HG03280 (cell line): ENCODE data around the gene ANKS6.

ENCODE experiments used
- ATAC-seq: cut with Tn5 transposase; IDR thresholded peaks from one replicate; pipeline ENCODE4 v1.9.1; 2021; ENCODE audit warnings: mild to moderate bottlenecking, moderate library complexity; ENCODE audit not compliant: unreplicated experiment

ANKS6 gene

DNA sequence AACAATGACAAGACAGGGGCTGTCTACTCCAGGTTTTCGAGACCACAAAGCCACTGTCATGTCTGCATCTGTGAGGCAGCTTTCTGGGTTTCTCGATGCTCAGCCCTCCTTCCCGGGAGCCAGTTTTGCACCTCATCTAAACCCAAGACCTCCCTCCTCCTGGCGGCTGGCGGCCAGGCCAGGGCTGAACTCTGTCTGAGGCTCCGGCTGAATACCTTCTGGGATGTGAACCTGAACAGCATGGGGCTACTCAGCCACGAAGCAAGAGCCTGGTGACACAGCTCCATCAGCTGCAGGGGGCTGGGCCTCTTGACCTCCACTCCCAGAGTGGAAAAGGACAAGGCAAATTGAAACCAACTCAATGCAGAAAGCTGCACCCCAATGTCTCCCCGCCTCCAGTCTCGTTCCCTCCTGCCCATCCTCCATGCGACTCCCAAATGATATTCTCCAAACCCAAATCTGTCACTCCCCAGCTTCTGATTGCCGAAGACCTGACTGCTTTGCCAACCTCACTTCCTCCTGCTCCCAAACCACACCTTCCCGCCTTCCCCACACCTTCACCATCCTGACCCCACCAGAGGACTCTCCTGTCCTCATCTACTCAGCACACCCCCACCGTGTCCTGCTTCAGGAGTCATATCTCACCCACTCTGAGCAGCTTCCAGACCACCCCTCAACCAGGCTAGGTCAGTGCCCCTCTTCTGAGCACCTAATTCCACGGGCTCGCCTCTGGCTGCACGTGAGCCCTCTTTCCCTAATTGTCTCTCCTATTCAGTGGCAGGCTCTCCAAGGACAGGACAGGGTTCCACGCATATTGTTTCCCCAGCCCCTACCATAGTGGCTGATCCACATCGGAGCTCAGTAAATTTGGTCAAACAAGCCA lies 4.5 kb downstream of the ANKS6 start:
- no peak for ATAC-seq

DNA sequence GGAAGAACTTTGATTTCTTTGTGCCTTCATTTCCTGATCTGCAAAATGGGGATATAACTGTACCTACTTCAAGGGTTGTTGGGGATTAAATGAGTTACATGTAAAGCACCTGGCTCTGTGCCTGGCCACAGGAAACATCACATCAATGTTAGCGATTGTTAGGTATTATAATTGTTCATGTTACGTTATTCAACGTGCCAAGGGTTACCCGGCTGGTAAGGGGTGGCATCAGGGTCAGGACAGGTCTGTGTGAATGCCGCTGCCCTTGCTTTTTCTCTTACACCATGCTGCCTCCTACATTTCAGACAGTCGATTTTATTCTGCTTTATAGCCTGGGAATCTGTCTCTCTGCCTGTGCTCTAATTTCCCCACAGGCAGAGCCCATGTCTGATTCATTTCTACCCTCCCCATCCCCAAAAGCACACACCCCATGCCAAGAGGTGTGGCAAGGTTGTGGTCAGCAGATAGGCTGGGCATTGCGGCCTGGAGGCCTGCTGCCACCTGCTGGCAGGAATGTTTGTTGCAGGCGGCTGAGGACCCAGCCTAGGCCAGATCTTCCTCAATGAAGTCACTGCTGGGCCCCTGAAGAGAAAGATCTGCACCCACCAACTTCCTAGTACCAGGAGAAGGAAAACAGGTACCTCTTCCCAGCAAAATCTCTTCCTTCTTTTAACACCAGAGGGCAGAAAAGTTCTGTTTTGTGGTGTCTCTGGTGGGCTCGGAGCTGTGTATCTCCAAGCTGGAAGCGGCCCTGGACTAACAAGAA lies 5.3 kb downstream of the ANKS6 start:
- ATAC-seq = no peak

DNA sequence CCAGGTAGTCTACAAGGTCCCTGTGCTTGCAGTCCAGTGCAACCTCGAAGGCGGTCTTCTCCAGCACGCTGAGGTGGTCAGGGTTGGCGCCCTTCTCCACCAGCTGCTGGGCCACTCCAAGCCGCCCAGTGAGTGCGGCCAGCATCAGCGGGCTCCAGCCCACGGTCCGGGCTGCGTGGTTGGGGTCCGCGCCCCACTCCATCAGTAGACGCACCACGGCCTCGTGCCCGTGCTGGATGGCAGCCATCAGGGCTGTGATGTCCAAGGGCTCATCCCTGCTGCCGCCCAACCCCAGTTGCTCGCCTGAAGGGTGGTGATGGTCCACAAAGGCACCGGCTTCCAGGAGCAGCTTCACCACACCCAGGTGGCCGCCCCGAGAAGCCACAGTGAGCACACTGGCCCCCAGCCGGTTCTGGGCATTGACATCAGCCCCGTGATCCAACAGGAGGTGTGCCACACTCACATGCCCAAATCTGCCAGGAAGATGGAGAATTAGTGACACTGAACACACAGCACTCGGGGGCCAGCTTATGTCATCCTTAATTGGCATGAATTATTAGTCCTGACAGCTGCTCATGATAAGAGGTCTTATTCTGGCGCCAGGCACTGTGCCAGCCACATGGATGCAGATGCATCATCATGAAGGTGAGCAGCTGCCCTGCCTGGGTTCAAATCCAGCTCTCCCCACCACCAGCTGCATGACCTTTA lies 6.1 kb downstream of the ANKS6 start:
- ATAC-seq = no peak

DNA sequence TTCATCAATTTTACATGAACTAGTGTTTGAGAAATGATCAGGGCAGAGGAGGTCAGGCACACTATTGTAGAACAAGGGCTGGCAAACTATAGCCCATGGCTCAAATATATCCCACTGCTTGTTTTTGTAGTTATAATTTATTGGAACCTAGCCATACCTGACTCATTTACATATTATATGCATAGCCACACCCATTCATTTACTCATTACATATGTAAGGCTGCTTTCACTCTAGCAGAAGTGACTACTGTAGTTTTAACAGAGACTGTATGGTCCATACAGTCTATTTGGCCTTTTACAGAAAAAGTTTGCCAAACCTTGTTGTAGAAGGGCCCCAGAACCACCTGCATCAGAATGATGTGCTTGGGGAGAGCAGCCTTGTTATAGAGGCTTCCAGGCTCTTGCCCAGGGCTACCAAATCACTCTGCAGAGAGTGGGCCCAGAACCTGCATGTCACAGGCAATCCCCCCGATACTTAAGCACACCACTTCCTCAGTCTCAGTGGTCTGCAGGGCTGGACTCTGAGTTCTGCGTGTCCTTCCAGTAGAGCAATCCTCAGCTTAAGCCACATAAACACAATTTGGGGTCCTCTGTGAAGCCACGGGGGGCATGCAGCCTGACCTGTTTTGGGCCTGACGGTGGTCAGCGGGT lies 6.7 kb downstream of the ANKS6 start:
- ATAC-seq = no peak

DNA sequence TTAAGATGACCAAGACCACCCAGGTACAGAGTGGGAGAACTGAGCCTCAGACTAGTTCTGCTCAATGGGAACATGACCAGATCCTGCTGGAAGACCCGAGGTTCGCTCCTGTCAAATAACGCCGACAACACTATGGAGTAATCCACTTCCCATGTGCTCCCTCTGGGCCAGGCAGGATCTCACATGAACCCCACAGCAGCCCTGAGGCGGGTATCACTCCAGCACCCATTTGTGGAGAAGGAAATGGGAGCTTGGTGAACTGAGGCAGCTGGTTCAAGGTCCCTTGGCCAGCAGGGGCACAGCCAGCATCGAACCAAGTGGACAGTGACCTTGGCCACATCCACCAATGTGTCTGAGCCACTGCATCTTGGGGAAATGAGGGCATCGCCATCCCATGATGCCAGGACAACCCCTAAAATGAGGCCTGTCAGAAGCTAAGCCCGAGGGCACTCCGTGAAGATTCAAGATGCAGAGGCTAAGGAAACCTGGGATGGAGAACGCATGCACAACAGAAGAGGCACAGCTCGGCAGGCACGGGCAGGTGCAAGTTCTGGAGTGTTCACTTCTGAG lies 8.5 kb downstream of the ANKS6 start:
- no peak for ATAC-seq

DNA sequence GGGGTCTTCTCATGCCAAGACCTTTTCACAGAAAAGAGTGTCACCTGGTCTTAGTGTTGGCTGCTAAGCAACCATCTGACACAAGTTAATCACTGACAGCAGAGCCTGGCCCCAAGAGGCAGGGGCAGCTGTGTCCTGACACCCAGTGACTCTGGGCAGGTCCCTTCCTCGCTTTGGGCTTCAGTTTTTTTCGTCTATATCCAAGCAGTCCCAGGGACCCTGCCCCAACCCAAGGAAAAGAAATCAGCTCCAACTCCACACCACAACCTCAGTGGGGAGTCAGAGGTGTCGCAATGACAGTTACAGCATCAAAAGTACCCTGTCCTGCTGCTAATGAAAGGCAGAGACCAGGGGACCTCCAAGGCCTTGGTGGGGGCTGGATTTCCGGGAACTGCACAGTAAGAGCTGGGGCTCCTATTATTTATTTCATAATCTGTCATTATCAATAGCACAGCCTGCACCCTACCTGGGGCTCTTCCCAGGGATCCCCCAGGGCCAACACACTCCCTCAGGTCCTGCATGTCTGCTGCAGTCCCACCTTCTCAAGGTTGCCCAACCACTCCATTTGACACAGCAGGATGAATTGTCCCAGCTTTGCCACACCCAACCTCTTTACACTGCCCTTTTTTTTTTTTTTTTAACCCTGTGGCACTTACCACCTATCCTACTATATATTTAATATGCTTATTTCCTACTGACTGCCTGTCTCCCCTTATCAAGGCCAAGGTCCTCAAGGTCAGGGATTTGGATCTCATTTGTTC lies 9.4 kb downstream of the ANKS6 start:
- no peak for ATAC-seq

DNA sequence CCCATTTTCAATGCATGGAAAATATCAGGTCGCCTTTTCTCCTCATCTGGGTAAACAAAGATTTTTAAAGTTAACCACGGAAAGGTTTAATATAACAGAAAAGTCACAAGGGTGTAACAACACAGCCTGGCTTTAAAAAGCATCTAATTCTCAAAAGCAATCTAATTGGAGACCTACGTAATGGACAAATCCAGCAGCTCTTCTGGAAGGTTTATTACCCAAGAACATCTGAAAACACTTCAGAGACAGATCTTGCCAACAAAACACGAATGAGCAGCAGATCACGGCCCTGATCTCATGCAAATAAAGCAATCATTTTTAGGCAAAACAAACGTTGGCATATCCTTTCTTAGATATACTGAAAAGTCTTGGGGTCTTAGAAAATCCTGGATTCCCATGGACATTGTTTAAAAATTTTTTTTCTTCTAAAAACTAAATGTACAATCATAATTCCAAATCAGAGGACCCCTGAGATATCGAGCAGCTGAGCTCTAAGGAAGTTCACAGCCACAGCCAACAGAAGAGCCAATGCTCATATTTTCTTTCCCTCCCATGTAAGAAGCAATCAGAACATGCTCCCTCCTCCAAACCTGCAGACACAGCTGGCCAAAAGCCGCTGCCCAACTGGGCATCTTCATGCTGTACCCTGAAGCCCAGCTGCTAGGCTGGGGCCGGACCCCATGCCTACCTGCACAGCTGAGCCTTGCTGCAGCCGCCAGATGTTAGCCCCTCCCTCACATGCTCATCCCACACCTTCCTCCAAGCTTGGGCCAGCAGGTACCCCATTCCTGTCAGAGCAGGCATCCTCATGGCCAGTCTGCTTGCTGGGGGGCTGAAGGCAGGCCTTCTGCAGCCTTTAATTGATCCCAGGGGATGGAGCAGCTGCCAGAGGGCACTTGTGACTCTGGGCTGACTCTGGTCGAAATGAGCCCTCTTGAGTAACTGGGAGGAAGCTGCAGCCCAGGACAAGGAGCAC lies 11.2 kb downstream of the ANKS6 start:
- ATAC-seq = no peak

DNA sequence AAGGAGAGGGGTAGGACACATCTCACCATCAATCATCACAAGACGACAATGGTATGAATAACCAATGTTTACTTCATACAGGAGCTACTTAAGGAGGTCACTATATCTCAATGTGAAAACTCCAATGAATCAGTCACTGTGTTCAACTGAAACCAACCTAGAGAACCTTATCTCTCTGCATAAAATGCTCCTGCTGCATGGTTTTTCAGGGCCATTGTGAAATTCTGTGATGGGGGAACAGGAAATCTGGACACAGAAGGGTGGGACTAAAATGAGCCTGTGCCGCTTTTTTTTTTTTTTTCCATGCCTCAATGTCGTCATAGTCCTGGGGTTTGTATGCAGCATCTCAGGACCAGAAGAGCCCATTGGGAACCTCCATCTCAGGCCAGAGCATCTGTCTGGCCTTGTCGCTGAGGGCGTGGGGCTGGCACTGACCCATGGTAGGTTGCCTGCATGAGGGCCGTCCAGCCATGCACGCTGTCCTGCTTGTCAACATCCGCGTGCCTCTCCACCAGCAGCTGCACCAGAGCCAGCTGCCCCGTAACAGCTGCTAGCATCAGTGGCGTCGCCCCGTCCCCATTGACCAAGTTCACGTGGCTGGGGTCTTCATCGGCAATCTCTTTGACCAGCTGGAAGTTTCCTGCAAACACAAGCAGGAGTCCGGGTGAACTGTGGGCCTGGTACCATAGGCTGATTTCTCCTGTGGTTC lies 12.7 kb downstream of the ANKS6 start:
- ATAC-seq = no peak

DNA sequence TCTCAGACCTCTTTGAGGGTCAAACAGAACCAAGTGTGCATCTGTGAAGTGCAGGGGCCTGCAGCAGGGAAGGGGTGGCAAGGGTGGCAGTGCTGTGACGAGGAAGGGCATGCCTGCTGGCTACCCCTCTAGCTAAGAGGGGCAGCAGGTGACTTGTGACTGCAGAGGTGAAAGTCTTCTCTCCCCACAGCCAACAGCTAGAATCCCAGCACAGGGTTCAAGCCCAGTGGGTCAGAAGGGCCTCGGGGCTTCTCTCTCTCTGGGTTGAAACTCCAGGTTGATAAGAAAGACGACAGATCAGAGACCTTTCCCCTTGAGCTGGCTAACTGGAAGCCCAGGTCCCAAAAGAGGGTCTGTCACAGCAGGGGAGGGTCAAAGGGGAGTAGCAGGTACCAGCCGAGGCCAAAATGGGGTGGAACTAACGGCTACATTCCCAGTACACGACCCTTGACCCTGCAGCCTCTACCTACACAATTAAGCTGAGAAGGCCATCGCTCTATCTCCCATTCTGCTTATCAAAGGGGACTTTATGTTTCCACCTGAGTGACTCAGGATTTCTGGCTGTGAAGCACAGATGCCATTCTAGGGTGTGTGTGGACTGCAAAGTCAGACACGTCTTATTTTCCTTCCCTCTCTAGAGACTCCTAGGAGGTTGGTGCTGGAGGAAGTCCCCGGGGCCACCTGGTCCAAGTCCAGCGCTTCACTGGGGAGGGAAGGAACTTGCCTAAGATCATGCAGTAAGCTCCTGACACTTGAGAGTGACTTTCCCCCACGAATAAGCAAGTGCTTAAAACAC lies 14.6 kb downstream of the ANKS6 start:
- ATAC-seq = no peak

DNA sequence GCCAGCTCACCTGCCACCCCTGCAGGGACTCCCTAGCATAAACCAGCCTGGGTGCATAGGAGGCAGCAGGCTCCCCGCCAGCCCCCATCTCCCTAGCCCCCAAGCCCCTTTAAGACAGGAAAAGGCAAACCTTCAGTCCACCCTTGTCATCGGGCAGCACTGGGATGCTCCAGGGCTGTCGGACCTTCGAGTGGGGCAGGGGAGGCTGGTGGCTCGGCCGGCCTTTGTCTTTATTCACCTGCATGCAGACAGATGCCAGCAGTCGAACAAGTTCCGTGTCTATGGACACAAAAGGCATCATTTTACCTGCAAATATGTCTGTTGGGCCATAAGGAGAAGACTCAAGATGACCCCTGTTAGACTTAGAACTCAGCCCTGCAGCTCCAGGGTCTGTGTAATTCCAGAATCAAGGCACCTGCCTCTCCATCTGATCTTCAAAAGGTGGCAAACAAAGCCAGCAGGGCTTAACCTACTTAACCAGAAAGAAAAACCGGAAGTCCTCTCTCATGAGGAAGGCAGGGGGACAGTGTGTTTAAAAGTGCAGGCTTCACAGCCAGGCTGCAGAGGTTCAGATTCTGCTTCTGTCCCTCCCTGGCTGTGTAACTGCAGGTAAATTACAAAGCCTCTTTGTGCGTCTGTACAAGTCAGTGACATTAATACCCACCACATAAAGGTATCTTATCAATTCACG lies 16.2 kb downstream of the ANKS6 start:
- ATAC-seq = no peak

DNA sequence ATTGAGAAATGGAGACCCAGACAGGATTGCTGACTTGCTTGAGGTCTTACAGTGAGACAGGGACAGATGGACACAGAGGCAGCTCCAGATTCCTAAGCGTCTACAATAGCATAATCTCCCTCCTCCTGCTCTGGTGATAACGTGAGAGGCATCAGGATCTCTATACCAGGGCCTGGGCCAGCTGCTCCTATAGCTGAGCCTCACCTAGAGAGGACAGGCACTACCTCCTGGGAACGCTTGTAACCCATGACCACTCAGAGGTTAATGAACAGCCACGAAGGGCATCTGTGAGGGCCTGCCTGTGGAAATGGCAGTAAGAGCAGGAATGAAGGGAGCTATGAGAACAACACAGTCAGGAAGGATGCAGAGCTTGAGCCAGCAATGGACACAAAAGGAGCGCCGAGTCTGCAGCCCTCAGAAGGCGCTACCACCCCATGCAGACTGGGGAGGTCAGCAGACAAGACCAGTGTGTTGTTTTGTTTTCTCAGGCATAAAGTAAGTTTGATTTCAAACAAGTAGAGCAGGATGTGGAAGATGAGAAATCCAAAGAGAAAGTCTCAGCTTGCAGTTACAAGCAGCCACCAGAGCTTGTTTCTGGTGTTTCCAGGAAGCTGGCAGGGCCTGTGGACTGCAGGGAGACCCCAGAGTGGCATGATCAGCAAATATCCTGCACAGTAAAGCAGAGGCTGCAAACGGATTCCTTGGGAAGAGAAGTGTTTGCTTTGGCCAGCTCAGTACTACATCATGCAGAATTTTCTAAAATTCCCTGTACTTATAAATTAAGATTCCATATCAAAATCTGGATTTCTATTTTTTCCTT lies 17.4 kb downstream of the ANKS6 start:
- ATAC-seq = no peak

DNA sequence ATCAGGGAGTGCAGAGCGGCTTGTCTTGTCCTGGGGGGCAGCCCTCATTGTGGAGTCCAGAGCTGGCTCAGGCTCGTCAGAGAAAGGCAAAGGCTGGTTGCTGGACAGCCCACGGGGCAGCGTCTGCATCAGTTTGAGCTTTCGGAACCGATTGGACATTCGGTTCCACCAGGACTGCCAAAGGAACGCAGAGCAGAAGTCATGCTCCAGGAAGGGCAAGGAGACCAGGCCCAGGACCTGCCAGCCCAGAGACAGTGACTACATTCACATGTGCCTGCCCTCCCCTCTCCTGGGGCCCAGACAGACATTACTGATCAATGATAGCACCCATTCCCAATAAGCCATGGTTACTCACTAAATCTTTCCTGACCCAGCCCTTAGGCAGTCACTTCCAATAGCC lies 18.1 kb downstream of the ANKS6 start:
- ATAC-seq = no peak

DNA sequence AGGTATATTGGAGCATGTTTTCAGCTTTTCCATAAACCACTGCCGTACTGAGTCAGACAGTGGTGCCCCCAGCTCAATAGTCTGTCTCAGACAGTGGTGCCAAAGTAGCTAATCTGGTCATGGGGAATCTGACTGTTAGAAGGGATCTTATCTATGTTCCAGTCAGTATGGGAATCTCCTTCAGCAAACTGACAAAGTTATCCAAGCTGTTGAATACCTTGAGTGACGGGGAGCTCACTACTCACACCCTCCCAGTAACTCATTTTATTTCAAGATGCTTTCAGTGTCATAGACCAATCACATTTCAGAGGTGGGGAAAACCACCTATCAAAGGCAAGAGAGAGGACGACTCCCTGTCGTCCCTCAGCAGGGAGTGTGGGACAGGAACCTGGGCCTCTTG lies 18.7 kb downstream of the ANKS6 start:
- ATAC-seq = no peak

DNA sequence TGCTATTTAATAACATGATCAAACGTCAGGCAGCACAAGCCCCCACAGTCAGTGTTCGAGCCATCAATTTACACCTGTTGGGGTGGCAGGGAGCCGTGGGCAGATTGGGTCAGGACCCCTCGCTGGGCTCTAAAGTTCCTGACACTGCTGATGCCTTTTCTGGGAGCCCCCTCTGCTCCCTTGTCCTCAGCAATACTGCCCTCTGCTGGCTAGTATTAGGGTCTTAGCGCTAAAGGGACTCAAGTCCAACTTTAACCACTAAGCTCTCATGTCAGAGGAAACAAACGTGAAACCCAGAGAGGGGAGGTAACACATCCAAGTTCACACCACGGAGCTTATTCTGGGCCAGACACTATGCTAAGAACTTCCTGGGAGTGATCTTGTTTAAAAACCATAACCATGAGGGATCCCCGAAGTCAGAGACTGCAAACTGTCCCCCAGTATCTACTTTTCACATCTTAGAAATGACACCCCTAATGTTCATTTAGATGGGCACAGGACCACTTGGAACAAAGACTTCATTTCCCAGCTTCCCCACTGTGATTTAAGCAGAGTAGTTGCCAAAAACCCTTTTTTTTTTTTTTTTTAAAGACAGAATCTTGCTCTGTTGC lies 20.4 kb downstream of the ANKS6 start:
- ATAC-seq = no peak

DNA sequence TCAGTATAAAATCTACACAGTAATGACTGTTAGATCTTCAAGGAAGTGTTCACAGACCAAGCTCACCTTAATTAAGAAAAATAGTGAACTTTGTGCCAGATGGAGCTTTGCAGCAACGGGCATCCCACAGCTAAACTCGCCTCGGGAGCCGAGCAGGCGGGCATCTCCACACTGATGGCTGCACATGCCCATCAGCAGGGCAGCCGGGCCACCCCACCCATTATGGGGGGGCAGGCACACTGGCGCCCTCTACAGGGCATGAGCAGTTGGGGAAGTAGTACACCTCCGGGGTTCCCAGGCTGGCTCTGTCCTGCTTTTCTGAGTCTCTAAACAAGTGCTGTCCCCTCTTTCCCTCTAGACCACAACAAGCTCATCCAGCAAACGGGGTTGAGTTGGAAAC lies 21.6 kb downstream of the ANKS6 start:
- ATAC-seq = no peak

DNA sequence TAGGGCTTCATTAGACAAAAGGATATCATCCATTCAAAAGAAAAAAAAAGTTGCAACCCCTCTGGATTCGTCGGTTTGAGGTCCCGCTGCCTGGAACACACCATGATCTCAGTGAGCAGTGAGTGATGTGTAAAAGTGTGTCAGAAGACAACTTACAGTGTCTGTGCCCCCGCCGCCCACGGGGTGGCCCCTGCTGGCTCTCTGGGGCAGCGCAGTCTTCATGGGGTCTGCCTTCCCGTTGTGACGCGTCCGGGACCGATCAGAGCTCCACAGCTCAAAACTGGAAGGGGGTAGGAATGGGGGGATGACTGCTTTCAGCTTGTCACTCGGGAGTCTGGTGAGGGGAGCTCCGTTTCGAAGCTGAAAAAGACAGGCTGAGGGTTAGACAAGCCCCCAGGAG lies 22.6 kb downstream of the ANKS6 start:
- ATAC-seq = no peak
